NCI-H524 treated with DMSO at 0.1 percent for 48 hours (cell line): ENCODE data around the gene WBP11.

Source experiments
- DNase-seq: peaks from one replicate; lab custom pipeline; 2025; lab: John Stamatoyannopoulos, UW

WBP11 gene

GRCh38 chr12:14824012-14824634 lies 20.8 kb upstream of the WBP11 start:
- no peak for DNase-seq

- no peak for DNase-seq
Observed at GRCh38 chr12:14814014-14814413, 10.7 kb upstream of the WBP11 start, which contains the start of gene SMCO3. SMCO3 (minus strand) TSS chr12:14814182; CDS start chr12:14806680, 7,502 bp downstream.

- DNase-seq, result no peak
Observed at GRCh38 chr12:14811486-14811885, 8.2 kb upstream of the WBP11 start.

- no peak for DNase-seq
Observed at GRCh38 chr12:14810953-14811483, 7.7 kb upstream of the WBP11 start.

- DNase-seq, result no peak
Observed at GRCh38 chr12:14810167-14810952, 7.1 kb upstream of the WBP11 start.

GRCh38 chr12:14803830-14804160 lies 517 bp upstream of the WBP11 start:
- no peak for DNase-seq

GRCh38 chr12:14802721-14803010 lies 612 bp downstream of the WBP11 start:
- DNase-seq, result no peak

GRCh38 chr12:14802247-14802646 lies 1.0 kb downstream of the WBP11 start:
- DNase-seq, result no peak

GRCh38 chr12:14795028-14795448 lies 8.2 kb downstream of the WBP11 start:
- DNase-seq, result no peak

- no peak for DNase-seq
Observed at GRCh38 chr12:14785568-14785967, 17.7 kb downstream of the WBP11 start.

- DNase-seq, result no peak
Observed at GRCh38 chr12:14784471-14784870, 18.8 kb downstream of the WBP11 start.

- DNase-seq, result no peak
Observed at GRCh38 chr12:14782756-14783155, 20.5 kb downstream of the WBP11 start.

GRCh38 chr12:14781563-14781962 lies 21.7 kb downstream of the WBP11 start:
- DNase-seq, result no peak

GRCh38 chr12:14780859-14781258 lies 22.4 kb downstream of the WBP11 start:
- DNase-seq, result no peak

- no peak for DNase-seq
Observed at GRCh38 chr12:14779834-14780233, 23.4 kb downstream of the WBP11 start.

- no peak for DNase-seq
Observed at GRCh38 chr12:14777271-14777670, 26.0 kb downstream of the WBP11 start.

- DNase-seq, result no peak
Observed at GRCh38 chr12:14776236-14776961, 26.9 kb downstream of the WBP11 start.

GRCh38 chr12:14775636-14775980 lies 27.7 kb downstream of the WBP11 start:
- DNase-seq, result no peak

- no peak for DNase-seq
Observed at GRCh38 chr12:14774906-14775635, 28.2 kb downstream of the WBP11 start.

GRCh38 chr12:14774074-14774905 lies 29.0 kb downstream of the WBP11 start:
- peak; percentile 49 for DNase-seq

- DNase-seq, result no peak
Observed at GRCh38 chr12:14773685-14774073, 29.6 kb downstream of the WBP11 start.

GRCh38 chr12:14772946-14773345 lies 30.3 kb downstream of the WBP11 start:
- DNase-seq, result no peak
